ENCODE data around the gene SMAD4.

Gene SMAD4

DNA sequence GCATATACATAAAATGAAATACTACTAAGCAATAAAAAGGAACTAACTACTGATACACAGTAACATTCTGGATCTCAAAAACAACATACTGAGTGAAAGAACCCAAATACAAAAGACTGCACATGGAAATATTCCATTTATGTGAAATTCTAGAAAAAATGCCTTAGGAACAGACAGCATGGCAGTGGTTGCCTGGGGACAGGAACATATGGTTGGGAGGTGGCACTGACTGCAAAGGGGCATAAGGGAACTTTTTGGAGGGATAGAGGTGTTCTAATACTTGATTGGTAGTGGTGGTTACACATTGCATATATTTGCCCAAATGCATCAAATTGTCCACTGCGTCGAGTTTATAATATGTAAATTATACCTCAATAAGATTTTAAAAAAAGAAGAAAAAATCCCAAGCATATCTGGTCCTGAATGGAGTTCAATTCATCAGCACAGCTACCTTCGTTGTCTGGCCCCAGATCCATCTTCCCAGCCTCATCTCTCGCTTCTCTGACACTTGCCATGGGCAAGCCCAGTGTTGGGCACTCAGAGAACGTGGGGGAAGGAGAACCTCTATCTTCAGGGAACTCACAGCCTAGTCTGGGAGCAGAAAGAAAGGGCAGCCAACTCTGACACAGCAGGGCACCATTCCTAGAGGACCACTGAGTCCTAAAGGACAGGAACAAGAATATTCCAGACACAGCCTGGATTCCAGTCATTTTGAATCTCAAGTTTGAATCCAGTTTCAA is 8.6 kb upstream of the SMAD4 start:
- DNase-seq: no peak

DNA sequence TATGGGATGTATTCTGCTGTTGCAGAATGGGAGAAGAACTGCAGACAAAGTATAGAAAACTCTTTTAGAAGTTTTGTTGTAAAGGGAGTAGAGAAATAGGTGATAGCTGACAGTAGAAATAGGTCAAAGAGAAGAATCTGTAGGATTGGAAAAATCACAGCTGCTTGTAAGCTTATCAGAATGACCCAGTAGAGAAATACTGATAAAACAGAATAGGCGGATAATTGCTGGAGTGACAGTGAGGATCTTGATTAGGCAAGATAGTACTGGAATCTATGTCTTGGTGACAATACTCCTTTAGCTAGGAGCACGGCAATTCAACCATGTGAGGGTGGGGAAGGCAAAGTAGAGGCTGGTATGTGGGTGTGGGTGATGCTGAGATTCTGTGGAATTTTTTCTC is 4.5 kb upstream of the SMAD4 start:
- DNase-seq: no peak

DNA sequence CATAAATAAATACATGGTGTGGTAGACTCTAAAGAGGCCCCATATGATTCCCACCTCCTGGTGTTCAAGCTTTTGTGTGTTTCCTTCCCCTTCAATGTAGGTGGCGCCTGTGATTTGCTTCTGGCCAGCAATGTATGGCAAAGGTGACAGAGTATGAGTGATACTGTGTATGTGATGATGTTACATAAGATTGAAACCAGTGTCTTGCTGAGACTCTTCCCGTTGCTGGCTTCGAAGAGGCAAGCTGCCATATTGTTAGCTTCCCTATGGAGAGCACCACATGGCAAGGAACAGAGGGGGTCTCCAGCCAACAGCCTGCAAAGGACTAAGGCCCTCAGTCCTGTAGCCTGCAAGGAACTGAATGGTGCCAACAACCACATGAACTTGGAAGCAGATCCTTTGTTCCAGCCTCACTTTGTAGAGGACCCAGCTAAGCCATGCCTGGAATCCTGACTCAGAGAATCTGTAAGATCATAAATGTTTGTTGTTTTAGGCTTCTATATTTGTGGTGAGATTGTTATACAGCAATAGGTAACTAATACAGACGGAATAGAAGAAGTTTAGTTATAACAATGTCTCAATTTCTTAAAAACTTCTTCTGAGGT is 1.7 kb upstream of the SMAD4 start:
- DNase-seq: no peak

DNA sequence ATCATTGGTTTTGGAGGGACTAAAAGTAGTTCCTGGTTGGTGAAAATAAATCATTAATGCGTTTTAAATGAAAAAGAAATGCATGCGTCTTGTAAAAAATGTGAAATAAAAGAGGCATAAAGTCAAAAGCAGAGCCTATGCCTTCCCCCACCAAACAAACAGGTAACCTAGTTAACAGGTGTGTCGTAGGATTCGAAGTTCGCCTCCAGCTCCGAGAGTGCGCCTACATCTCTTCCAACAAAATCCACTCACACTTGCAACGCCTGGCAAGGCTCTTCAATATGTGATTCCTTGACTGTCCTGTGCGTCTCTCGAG is 677 bp upstream of the SMAD4 start:
- DNase-seq: no peak

DNA sequence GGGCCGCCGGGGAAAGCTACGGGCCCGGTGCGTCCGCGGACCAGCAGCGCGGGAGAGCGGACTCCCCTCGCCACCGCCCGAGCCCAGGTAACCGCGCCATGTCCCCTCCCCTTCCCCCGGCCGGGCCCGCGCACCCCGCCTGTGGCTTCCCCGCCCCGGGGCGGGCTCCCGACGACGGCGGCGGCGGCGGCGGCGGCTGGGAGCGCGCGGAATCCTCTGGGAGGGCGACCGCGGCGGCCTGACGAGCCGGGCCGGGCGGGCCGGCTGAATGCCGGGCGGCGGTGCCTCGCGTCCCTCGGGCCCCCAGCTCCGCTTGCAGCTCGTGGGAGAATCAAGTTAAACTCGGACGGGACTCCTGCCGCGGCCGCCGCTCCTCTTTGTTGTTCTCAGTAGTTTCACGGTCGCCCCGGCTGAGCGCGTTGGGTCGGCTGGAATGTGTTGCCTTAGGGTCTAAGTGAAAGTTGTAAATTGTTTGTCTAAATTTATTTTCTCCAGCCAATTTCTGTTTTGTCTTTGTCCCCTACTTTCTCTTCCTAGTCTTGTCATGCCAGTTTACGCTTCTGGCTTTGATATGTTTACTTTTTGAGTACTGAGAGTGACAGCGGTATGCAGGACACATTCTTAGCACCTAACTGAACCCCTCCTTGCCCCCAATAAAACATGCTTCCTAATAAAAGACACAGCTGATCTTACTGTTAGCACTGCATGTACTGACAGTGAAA is 685 bp downstream of the SMAD4 start:
- no peak for DNase-seq

DNA sequence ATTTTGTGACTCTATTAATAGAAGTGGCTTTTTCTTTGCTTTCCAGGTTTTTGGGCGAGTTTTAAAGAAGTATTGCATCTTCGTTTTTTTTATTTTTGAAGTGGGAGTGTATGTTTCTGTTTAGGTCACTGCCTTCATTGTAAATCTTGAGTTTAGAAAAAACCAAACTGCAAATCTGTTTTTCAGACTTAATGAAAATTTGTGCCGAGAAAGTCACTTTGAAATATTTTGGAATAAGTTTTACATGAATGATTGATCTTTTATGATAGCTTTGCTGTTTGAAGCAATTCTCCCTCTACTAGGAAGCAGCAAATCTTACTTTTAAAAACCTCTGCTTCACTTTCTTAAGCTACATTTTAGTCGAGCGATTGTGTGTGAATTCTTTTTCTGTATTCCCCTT is 2.2 kb downstream of the SMAD4 start:
- no peak for DNase-seq

DNA sequence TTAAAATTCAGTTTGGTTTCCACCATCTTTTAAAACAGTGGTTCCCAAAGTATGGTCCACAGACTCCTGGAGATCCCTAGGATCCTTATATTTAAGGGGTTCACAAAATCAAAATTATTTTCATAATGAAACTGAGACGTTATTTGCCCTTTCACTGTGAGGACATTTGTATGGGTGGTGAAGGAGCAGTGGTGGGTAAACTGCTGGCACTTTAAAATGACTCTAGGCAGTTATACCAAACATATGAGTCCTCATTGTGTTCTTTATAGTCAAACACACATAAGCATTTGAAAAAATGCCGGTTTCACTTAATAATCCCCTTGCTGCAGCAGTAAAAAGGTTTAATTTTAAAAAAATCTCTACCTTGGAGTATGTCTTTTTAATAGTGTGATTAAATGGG is 7.2 kb downstream of the SMAD4 start:
- no peak for DNase-seq

DNA sequence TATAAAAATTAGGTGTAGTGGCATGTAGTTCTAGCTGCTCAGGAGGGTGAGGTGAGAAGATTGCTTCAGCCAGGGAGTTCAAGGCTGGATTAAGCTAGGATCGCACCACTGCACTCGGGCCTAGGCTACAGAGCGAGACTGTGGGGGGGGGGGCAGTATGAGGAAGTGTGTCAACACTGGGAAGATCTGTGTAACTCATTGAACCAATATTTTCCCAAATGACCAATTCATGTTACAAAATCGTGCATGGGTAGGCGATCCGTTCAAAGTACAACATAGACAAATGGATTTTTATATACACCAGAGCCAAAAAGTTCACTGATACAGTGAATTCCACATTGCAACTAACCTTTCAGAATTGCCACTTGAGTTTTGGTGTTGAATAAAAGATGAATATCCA is 8.1 kb downstream of the SMAD4 start:
- no peak for DNase-seq

DNA sequence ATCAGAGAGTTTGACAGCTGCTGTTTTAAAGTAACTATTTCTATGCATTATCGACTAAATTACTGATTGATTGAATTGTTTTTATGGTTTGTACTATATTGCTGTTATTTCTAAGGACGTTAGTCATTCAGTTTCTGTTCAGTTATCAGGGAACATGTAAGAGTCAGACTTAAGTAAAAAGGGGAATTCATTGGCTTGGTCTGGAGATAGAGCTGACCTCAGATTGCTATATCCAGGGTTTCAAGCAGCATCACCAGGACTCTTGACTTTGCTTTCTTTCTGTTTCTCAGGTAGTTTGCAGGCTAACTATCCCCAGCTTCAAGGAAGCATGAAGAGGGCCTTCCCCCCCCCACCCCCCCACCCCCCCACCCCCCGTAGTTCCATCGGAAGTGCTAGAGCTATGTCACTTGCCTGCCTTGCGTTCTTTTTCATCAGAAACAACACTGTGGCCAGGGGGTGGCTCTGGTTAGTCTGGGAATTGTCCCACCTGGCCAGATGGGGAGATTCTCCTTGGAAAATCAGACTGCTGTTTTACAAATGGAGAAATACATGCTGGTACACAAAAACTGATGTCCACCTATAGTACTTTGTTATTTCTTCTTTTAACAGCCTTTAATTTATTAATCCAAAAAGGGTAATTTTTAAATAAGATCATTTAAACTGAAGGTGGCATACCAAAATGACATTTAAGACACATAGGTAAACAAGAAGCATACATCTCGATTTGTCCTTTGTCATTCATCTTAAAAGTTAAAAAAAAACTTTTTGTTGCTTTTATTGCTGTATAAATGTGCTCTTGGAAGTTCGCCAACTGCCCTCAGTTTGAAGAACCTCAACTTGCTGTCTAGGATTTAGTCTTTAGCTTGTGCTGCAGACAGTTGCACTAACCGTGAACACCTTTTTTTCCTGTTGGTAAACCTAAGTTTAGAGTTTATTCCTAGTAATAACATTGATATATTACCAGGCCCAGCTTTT is 9.4 kb downstream of the SMAD4 start:
- no peak for DNase-seq

DNA sequence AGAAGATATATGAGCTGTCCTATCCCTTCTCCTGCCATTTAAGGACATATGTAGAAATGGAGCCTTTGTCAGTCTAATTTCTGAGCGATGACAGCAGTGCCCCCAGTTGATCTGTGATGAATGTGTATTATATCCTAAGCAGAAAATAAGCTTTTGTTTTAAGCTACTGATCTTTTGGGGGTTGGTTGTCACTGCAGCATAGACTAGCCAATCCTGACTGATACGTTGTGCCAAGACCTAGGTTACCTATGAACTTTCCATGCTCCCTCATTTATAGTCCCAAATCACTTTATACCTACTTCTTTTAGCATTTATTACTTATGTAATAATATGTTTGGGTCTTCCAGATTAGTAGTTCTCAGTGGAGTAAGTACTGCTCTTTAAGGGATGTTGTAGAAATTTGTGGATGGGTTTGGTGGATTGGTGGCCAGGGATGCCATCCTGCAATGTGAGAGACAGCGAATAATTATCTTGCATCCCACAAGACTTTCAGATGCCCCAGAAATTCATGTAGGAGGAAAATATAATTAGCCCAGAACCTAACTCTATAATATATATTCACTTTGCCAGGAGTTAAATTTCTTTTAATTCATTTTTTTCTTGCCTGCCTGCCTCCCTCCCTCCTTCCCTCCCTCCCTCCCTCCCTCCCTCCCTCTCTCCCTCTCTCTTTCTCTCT is 11.8 kb downstream of the SMAD4 start:
- no peak for DNase-seq

DNA sequence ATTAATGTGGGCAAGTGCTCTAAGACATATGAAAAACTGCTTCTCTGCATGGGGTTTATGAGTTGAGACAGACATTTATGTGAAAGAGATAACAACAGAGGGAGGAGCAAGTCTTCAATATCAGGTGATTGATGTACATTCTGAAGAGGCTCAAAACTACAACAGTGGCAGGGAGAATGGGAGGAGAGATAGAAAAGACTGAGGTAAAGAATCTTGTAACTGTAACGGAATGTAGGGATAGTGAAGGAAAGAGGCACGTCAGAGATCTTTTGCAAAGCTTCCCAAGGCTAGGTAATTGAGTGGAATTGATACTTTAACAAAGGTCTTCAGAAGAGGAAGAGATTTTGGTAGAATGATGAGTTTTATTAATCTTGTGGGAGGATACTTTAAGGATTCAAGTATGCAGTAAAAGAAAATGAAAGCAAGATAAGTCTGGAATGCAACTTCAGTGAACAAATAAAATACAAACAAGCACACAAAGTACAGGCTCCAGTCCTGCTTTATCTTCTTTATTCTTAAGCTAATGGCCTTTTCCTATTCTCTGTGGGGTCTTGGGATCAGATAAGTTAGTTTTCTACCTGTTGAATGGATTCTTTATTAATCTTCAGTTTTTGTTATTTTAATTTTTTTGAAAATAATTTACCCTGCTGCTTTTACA is 15.0 kb downstream of the SMAD4 start:
- no peak for DNase-seq

DNA sequence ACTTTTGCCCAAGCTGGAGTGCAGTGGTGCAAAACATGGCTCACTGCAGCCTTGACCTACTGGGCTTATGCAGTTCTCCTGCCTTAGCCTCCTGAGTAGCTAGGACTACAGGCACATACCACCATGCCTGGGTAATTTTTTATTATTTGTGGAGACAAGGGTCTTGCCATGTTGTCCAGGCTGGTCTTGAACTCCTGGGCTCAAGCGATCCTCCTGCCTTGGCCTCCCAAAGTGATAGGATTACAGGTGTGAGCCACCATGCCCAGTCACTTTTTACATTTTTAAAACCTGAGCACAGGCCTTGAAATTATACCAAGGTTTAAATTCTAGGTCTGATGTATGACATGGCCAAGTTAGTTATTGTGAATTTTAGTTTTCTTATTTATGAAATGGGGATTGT is 18.2 kb downstream of the SMAD4 start:
- no peak for DNase-seq

DNA sequence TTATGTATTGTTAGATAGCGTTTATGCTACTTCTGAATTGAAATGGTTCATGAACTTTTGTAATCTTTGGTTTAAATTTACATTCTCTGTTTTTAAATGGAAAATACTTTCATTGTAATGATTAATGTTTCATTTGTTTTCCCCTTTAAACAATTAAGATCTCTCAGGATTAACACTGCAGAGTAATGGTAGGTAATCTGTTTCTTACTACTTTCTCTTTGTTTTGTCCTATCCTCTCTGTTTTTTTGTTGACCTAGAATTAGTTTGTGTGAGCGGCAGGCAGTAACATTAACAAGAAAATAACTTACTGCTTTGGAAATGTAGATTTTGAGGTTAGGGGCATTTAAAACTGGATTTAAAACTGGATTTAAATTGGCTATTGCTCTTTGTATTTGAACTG is 19.1 kb downstream of the SMAD4 start:
- DNase-seq: no peak

DNA sequence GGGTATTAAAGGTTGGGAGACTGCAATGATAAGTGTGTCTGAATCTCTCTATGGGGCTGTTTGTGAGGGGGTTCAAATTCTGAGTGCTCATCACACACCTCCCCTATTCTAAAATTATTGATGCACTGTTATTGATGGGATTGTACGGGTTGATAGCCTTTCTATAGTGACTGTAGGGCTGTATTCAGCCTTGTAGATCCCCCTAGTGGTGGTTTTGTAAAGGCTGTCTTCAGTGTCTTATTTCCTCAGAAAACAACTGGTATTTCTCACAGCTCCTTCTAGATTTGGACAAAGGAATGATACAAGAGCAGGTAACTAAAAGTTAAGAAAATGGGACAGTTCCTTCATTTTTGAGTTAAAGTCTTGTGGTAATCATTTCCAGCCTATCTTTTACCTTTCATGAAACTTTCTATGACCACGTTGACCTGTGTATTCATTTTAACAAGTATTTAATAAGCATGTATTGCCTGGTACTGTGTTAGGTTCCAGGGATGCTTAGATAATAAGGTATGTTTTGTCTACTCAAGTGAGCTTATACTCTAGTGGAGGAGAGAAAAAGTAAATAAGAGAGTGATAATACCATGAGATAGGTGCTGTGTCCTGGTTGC is 21.2 kb downstream of the SMAD4 start:
- DNase-seq: peak; percentile 23

DNA sequence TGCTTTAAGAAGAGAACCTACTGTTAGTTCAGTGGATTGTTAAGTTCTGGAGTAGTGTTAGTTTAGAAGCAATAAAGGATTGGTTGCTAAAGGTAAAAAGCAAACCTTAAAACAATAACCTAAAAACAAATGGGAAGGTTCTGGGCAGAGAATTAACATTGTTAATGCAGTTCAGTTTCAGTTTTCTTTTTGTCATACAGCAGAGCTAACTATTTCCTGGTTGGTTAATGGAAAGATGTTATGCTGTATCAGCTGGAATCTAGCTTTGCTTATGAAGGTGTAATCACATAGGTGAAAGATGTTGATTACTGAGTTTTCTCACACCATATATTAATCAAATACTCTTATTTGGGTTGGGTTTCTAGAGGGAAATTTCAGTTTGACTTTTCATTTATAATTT is 23.8 kb downstream of the SMAD4 start:
- no peak for DNase-seq

DNA sequence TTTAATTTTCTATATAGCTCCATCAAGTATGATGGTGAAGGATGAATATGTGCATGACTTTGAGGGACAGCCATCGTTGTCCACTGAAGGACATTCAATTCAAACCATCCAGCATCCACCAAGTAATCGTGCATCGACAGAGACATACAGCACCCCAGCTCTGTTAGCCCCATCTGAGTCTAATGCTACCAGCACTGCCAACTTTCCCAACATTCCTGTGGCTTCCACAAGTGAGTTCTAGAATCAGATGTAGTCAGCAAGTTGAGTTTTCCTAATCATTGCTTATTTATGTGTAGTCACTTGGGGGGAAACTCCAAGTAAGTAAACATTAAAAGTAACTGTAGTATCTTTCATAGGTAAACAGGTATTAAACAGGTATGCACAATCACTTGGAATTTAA is 24.8 kb downstream of the SMAD4 start:
- no peak for DNase-seq

DNA sequence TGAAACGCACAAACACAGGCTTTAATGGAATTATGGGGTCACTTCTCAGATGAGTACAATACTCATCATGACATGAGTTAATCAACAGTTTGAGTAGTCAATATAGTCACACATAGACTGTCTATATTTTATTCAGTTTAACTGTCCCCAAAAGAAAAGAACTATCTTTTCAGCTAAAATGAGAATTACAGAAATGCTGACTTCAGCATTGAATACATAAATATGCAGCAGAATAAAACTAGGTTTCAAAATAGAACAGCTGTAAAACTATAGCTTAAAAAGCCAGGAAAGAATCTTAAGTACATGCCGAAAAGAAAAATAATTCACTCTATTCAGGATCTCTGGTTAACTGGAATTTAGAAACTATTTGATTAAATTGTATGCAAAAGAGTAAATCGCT is 30.0 kb downstream of the SMAD4 start:
- DNase-seq: no peak

DNA sequence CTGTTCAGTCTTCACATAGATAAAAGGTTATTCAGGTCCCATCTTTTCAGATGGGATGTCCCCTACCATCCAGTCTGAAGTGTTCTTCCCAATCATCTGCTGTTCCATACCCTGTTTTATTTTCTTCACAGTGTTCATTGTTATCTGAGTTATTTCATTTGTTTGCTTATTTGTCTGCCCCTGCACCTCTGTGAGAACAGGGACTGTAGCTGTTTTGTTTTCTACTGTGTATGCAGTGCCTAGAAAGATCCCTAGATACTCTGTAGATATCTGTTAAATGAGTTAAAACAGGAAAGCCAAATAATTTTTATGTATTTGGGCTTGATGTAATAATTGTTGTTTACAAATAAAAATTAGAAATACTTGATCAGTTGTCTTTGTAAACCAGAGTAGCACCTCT is 34.2 kb downstream of the SMAD4 start:
- no peak for DNase-seq

DNA sequence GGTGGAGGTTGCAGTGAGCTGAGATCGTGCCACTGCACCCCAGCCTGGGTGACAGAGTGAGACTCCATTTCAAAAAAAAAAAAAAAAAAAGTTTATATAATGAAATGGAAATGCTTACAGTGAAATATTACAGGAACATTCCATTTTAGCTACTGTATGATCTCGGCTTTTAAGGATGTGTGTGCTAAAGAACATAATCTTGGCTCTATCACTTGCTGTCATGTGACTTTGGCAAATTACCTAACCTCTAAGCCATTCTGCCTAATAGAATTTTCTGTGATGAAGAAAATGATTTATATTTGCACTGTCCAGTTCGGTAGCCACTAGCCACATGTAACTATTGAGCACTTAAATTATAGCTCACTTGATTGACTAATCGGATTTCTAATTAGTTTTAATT is 36.3 kb downstream of the SMAD4 start:
- no peak for DNase-seq

DNA sequence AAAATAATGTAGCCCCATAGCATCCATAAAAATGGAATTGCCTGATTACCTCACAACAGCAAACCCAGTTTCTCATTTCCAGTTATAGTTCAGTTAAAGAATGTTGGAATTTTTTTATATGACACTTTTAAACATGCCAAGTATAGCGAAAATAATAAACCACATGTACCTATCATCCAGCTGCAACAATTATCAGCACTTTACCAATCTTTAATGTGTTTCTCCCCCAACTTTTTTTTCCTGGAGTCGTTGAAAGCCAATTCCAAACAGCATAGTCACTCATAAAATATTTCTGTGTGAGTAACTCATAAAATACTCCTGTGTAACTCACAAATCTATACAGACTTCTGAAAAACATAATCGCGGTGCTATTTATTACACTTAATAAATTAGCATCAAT is 38.1 kb downstream of the SMAD4 start:
- DNase-seq: no peak

DNA sequence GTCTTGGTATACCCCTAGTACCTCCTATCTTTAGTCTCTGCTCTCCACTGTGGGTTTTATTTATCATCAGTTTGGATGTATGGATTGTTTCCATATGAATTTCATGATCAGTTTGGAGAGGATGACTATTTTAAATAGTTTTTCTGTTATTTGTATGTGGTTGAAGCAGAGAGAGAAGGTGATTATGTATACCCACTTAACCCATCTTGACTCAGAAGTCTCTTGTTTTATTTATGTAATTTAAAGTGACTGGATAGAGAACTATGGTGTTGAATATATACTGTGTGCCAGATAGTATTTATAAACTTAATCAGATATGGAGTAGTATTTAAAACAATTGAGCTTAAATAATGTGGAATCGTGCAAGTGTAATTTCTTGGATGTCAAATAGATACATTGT is 39.9 kb downstream of the SMAD4 start:
- DNase-seq: no peak

DNA sequence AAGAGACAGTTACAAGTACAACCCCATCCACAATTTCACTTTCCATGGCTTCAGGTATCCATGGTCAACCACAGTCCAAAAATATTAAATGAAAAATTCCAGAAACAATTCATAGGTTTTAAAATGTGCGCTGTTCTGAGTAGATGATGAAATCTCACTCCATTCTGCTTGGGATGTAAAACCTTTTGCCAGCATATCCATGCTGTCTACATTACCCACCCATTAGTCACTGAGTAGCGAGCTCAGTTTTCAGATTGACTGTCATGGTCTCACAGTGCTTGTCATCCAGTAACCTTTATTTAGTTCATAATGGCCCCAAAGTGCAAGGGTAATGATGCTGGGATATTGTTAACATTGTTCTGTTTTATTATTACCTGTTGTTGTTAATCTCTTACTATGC is 40.5 kb downstream of the SMAD4 start:
- DNase-seq: no peak
